Measurements from ENCODE around the gene COL20A1. TPM values are rescaled to one million over a fixed set of nuclear protein-coding genes. Genes with fewer than 3 reads are reported as not detected.

Gene COL20A1
- total RNA-seq, 4 donors from 2014 or later, result 0.20 to 0.44 TPM; not detected in 2

- Histone ChIP-seq H3K36me3 (no peaks in the 10 kb centered on the region), H3K27me3 (peaks cover 0 to 4% of the 10 kb centered on the region in 2 donors), H3K27ac (no peak overlapping the region), H3K9me3 (no peaks in the 10 kb centered on the region), H3K4me1 (no peaks in the 10 kb centered on the region), H3K4me3 (no peak overlapping the region)
- 47 to 57% methylated on average over 10 to 15 of the region's 15 CpGs for WGBS, 2 donors
- no peak for DNase-seq (ENCODE audit: low spot score in 2 of 2)
- TF ChIP-seq POLR2A (IDR thresholded peaks at IDR 0.05), result no peak
- TF ChIP-seq EP300 (IDR thresholded peaks at IDR 0.05), result no peak
- TF ChIP-seq CTCF (IDR thresholded peaks at IDR 0.05), result no peak
These were observed 22.3 kb downstream of the COL20A1 start for GRCh38 chr20:63315240-63315689.

- Histone ChIP-seq H3K4me3 (no peak overlapping the region), H3K9me3 (no peaks in the 10 kb centered on the region), H3K27ac (no peak overlapping the region), H3K27me3 (peaks cover 0 to 4% of the 10 kb centered on the region in 2 donors), H3K36me3 (no peaks in the 10 kb centered on the region), H3K4me1 (no peaks in the 10 kb centered on the region)
- 84% methylated on average over 23 to 24 of the region's 31 CpGs for WGBS, 2 donors
- no peak for DNase-seq (ENCODE audit: low spot score in 2 of 2)
- no peak for TF ChIP-seq CTCF (IDR thresholded peaks at IDR 0.05)
- TF ChIP-seq EP300 (IDR thresholded peaks at IDR 0.05), result no peak
- TF ChIP-seq POLR2A (IDR thresholded peaks at IDR 0.05), result no peak
These were observed 22.9 kb downstream of the COL20A1 start for GRCh38 chr20:63315731-63316491.

GRCh38 chr20:63316502-63316921 is 23.5 kb downstream of the COL20A1 start:
- TF ChIP-seq EP300 (IDR thresholded peaks at IDR 0.05) (no peak), POLR2A (IDR thresholded peaks at IDR 0.05) (no peak)
- H3K4me3 ChIP-seq, result no peak overlapping the region
- DNase-seq (ENCODE audit: low spot score in 2 of 2), result no peak
- no peaks in the 10 kb centered on the region for H3K9me3 ChIP-seq
- no peak overlapping the region for H3K27ac ChIP-seq
- H3K36me3 ChIP-seq, result no peaks in the 10 kb centered on the region
- WGBS, 2 donors, result 80 to 84% methylated on average over 14 of the region's 14 CpGs
- no peaks in the 10 kb centered on the region for H3K4me1 ChIP-seq
- H3K27me3 ChIP-seq, result peaks cover 0 to 7% of the 10 kb centered on the region in 2 donors

- Histone ChIP-seq H3K4me1 (no peaks in the 10 kb centered on the region), H3K27me3 (peaks cover 0 to 13% of the 10 kb centered on the region in 2 donors), H3K9me3 (no peaks in the 10 kb centered on the region), H3K27ac (no peak overlapping the region), H3K36me3 (no peaks in the 10 kb centered on the region), H3K4me3 (no peak overlapping the region)
- TF ChIP-seq CTCF (IDR thresholded peaks at IDR 0.05), result no peak
- no peak for TF ChIP-seq EP300 (IDR thresholded peaks at IDR 0.05)
- 93% methylated on average over 6 of the region's 6 CpGs for WGBS, 2 donors
- DNase-seq (ENCODE audit: low spot score in 2 of 2), result no peak
These were observed 24.1 kb downstream of the COL20A1 start for GRCh38 chr20:63317061-63317460.

GRCh38 chr20:63317601-63318291 is 24.8 kb downstream of the COL20A1 start:
- Histone ChIP-seq H3K27ac (no peak overlapping the region), H3K27me3 (peaks cover 0 to 20% of the 10 kb centered on the region in 2 donors), H3K4me1 (peaks cover 0 to under 1% (median 0%) of the 10 kb centered on the region in 4 donors), H3K4me3 (no peak overlapping the region), H3K9me3 (no peaks in the 10 kb centered on the region), H3K36me3 (no peaks in the 10 kb centered on the region)
- DNase-seq (ENCODE audit: low spot score in 2 of 2), result no peak
- TF ChIP-seq CTCF (IDR thresholded peaks at IDR 0.05) (no peak), POLR2A (IDR thresholded peaks at IDR 0.05) (no peak), EP300 (IDR thresholded peaks at IDR 0.05) (no peak)
- 78% methylated on average over 15 to 18 of the region's 18 CpGs for WGBS, 2 donors

Measured in tibial nerve (tissue), 4 donors.